ENCODE results near the gene ATP5MG. TPM values are rescaled to one million over a fixed set of nuclear protein-coding genes. Genes with fewer than 3 reads are reported as not detected.

Gene ATP5MG
- polyA plus RNA-seq, 2 of the 4 experiments (the other 2 are of a cell fraction) = 337 to 438 TPM

DNA sequence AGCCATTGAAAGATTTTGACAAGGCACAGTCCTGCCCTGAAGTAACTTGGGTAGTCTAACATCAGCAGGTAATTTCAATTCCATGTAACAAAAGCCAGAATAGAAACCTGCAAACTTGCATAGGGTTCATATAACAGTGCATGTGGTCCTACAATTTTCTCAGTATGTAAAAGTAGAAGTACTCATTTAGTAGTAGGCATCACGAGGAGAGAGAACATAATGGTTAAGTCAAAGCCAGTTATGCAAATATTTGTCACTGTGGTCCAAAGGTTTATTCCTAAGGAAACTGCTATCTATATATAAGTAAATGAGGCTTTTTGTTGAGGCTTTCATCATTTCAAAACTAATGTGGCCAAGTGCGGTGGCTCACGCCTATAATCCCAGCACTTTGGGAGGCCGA lies 10.1 kb downstream of the ATP5MG start:
- TF ChIP-seq, protein P1, sequence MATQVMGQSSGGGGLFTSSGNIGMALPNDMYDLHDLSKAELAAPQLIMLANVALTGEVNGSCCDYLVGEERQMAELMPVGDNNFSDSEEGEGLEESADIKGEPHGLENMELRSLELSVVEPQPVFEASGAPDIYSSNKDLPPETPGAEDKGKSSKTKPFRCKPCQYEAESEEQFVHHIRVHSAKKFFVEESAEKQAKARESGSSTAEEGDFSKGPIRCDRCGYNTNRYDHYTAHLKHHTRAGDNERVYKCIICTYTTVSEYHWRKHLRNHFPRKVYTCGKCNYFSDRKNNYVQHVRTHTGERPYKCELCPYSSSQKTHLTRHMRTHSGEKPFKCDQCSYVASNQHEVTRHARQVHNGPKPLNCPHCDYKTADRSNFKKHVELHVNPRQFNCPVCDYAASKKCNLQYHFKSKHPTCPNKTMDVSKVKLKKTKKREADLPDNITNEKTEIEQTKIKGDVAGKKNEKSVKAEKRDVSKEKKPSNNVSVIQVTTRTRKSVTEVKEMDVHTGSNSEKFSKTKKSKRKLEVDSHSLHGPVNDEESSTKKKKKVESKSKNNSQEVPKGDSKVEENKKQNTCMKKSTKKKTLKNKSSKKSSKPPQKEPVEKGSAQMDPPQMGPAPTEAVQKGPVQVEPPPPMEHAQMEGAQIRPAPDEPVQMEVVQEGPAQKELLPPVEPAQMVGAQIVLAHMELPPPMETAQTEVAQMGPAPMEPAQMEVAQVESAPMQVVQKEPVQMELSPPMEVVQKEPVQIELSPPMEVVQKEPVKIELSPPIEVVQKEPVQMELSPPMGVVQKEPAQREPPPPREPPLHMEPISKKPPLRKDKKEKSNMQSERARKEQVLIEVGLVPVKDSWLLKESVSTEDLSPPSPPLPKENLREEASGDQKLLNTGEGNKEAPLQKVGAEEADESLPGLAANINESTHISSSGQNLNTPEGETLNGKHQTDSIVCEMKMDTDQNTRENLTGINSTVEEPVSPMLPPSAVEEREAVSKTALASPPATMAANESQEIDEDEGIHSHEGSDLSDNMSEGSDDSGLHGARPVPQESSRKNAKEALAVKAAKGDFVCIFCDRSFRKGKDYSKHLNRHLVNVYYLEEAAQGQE (IDR thresholded peaks at IDR 0.05) = no peak
- TF ChIP-seq RARB (CRISPR knock-in tag; IDR thresholded peaks at IDR 0.05) = no peak
- TF ChIP-seq ZFP36 (IDR thresholded peaks at IDR 0.05; ENCODE audit: borderline replicate concordance, partially characterized antibody) = no peak
- no peak for TF ChIP-seq HDAC2 (IDR thresholded peaks at IDR 0.05)
- TF ChIP-seq, protein P2, sequence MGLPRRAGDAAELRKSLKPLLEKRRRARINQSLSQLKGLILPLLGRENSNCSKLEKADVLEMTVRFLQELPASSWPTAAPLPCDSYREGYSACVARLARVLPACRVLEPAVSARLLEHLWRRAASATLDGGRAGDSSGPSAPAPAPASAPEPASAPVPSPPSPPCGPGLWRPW (IDR thresholded peaks at IDR 0.05) = no peak
- TF ChIP-seq, protein P3, sequence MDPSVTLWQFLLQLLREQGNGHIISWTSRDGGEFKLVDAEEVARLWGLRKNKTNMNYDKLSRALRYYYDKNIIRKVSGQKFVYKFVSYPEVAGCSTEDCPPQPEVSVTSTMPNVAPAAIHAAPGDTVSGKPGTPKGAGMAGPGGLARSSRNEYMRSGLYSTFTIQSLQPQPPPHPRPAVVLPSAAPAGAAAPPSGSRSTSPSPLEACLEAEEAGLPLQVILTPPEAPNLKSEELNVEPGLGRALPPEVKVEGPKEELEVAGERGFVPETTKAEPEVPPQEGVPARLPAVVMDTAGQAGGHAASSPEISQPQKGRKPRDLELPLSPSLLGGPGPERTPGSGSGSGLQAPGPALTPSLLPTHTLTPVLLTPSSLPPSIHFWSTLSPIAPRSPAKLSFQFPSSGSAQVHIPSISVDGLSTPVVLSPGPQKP (IDR thresholded peaks at IDR 0.05; ENCODE audit: low read depth, low read length) = no peak
- TF ChIP-seq RFX5 (IDR thresholded peaks at IDR 0.05) = no peak
- TF ChIP-seq BHLHE40 (IDR thresholded peaks at IDR 0.05; ENCODE audit: low read depth, low read length) = no peak
- TF ChIP-seq CBX8 (IDR thresholded peaks at IDR 0.05) = no peak
- no peak for TF ChIP-seq JUNB (IDR thresholded peaks at IDR 0.05)
- TF ChIP-seq, protein P4, sequence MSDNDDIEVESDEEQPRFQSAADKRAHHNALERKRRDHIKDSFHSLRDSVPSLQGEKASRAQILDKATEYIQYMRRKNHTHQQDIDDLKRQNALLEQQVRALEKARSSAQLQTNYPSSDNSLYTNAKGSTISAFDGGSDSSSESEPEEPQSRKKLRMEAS (IDR thresholded peaks at IDR 0.05) = no peak
- TF ChIP-seq ESRRA (IDR thresholded peaks at IDR 0.05; ENCODE audit: borderline replicate concordance, low read length) = no peak
- FAIRE-seq (no peak), DNase-seq (ENCODE audit: low read depth in 1 of 2, low spot score in 1 of 2) (no peak), ATAC-seq (no peak)
- Histone ChIP-seq H3K4me2 (no peak overlapping the region), H3K4me1 (peaks cover 12% of the 10 kb centered on the region), H3K4me3 (no peak overlapping the region), H3K9me3 (no peaks in the 10 kb centered on the region), H3K27ac (no peak overlapping the region)
- CTCF ChIA-PET = interaction anchor here (0.6 to 1.1 kb wide), 2 partner anchors 18 to 38 kb away, joined by 3 read pairs; no protein-coding TSS in a partner anchor
- WGBS (ENCODE audit: missing lambda C conversion rate) = 91% methylated on average over 4 of the region's 4 CpGs
- POLR2A ChIA-PET = no interaction called here

DNA sequence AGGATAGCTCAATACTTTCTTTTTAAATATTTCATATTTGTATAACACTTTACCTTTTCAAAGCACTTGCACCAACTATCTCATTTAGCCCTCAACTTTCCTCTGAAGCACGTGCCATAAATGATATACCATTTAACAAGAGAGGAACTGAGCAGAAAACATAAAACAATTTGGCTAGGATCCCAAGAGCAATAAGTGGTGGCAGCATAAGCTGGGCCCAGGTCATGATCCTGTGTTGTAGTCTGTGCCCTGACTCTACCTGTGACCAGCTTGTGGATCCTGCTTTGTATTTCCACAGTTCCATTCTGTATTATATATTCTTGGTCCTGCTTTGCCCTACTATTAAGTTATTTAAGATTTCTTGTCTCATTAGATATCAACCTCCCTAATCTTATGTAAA lies 11.5 kb downstream of the ATP5MG start:
- no peak for DNase-seq (ENCODE audit: low read depth in 1 of 2, low spot score in 1 of 2)
- POLR2A ChIA-PET = no interaction called here
- FAIRE-seq = no peak
- no peak for TF ChIP-seq FOXS1 (CRISPR knock-in tag; IDR thresholded peaks at IDR 0.05)
- no peak for TF ChIP-seq HDAC2 (IDR thresholded peaks at IDR 0.05)
- TF ChIP-seq TFCP2L1 (CRISPR knock-in tag; IDR thresholded peaks at IDR 0.05) = no peak
- TF ChIP-seq EHF (CRISPR knock-in tag; IDR thresholded peaks at IDR 0.05) = no peak
- no peak for TF ChIP-seq HOXB13 (CRISPR knock-in tag; IDR thresholded peaks at IDR 0.05; ENCODE audit: low read depth)
- no peak for TF ChIP-seq ZSCAN20 (CRISPR knock-in tag; IDR thresholded peaks at IDR 0.05)
- 89% methylated on average over 1 of the region's 1 CpG for WGBS (ENCODE audit: missing lambda C conversion rate)
- Histone ChIP-seq H3K4me1 (peaks cover 12% of the 10 kb centered on the region), H3K27ac (no peak overlapping the region), H3K4me3 (no peak overlapping the region), H3K4me2 (no peak overlapping the region), H3K9me3 (no peaks in the 10 kb centered on the region)
- ATAC-seq = no peak
- CTCF ChIA-PET = no interaction called here

DNA sequence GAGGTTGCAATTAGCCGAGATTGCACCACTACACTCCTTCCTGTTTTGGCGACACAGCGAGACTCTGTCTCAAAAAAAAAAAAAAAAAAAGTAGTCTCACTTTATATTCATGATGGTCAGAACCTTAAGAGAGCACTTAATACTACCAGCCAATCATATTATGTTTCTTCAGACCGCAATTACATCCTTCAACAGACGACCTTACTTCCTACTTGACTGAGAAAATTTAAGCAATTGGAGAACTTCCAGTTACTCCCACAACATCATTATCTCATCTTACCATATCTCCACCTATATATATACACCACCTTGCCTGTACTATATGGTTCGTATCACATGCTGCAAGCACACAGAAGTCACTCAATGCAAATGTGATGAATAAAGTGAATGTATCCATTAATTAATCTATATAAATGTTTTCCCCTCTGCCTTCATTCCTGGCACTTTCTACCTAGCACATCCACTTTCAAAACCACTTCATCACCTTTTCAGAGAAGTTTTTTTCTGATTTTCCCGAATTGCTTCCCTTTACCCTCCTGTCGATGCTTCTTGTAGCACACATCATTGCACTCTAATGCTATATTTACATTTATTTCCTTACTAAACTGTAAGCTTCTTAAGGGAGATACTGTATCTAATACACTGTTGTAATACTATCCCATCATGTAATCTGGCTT lies 13.8 kb downstream of the ATP5MG start:
- 79% methylated on average over 8 of the region's 8 CpGs for WGBS (ENCODE audit: missing lambda C conversion rate)
- no peak for FAIRE-seq
- peak overlapping the region; percentile 44 for H3K4me2 ChIP-seq

More for the DNA sequence above, 13.8 kb downstream of the ATP5MG start:
- TF ChIP-seq, protein P3 (IDR thresholded peaks at IDR 0.05; ENCODE audit: low read depth, low read length) = no peak
- TF ChIP-seq NFE2L2 (conservative IDR thresholded peaks at IDR 0.05; ENCODE audit: low read length) = no peak
- no peak for TF ChIP-seq ESRRA (IDR thresholded peaks at IDR 0.05; ENCODE audit: borderline replicate concordance, low read length)
- no peak for TF ChIP-seq MAFK (IDR thresholded peaks at IDR 0.05; ENCODE audit: partially characterized antibody)
- TF ChIP-seq, protein P2 (IDR thresholded peaks at IDR 0.05) = no peak
- no peak for TF ChIP-seq ZFP36 (IDR thresholded peaks at IDR 0.05; ENCODE audit: borderline replicate concordance, partially characterized antibody)
- ChIA-PET POLR2A (no interaction called here), CTCF (interaction anchor here (1.0 to 1.2 kb wide), 2 partner anchors 30 to 74 kb away, joined by 3 read pairs; no protein-coding TSS in a partner anchor)
- no peak overlapping the region for H3K4me3 ChIP-seq
- ATAC-seq = no peak
- no peak for DNase-seq (ENCODE audit: low read depth in 1 of 2, low spot score in 1 of 2)
- H3K4me1 ChIP-seq = peaks cover 15% of the 10 kb centered on the region
- H3K27ac ChIP-seq = peak overlapping the region; percentile 9 to 42; a peak in 3 of 6 replicates
- H3K9me3 ChIP-seq = no peaks in the 10 kb centered on the region

Measured in A549 (cell line).